ENCODE data around the gene SLC45A2.
"Not testable (repeated sequence)": the region's sequence is repeated elsewhere in the genome, so short reads cannot be mapped to it uniquely, and the experiment has no call there.

SLC45A2 gene

DNA sequence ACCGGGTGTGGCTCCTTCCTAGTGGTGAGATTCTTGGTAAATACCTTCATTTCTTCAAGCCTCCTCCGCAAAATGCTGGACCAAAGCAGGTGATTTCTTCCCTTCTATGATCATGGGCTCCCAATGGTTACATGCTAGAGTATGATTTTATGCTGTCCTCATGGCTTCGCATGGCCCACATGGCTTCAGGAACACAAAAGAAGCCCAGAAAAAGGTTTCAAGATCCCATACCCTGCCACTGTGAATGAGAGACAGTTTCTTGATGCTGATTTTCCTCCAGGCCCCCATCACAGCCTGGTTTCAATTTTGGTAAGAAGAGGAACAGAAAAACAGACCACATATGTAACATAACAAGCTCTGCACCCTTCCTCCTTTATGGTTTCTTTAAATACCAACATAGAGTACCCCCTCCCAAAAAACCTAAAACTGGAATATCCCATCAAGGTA lies 50.7 kb downstream of the SLC45A2 start:
- no peak for DNase-seq (ENCODE audit: low read depth, low spot score)
- H3K27ac ChIP-seq, result no peak overlapping the region

DNA sequence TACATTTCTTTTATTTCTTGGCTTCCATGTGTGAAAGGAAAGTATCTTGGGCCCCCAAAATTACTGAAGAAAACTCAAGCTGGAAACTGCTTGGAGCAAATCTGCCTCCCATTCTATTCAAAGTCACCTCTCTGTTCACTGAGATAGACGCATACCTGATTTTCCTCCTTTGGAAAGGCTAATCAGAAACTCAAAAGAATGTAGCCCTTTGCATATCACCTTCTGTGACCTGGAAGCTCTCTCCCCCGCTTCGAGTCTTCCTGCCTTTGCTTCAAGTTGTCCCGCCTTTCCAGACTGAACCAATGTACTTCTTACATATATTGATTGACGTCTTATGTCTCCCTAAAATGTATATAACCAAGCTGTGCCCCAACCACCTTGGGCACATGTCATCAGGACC lies 53.4 kb downstream of the SLC45A2 start:
- H3K27ac ChIP-seq, result no peak overlapping the region
- DNase-seq (ENCODE audit: low read depth, low spot score), result no peak

DNA sequence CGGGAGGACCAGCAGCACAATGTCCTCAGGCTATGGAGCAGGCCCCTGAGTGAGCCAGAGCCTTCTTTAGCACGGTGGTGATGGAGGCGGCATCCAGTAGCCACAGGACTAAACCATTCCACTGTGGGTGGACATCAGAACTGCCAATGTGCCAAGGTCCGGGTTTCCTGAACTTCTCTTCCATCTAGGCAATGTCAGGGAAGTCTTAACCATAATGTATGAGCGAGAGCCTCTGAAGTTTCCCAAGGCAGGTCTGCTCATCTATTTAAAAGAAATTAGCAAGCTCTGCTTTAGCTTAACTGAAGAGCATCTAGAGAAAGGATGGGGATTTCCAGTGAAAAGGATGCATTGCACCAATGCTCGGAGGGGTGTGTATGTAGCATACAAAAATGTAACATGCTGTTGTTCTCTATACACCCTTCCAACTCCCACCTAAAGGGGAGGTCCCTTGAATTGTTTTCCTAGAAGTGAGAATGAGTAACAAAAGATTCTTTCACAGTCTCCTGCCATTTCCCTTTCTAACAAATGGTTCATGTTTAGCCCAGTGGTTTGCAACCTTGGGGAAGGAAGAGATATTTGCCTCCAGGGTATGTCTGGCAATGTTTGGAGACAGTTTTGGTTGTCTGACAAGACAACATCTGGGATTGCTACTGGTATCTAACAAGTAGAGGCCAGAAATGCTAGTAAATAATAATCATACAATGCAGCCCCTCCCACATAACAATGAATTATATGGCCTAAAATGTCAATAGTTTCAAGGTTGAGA lies 54.4 kb downstream of the SLC45A2 start:
- DNase-seq (ENCODE audit: low read depth, low spot score), result no peak
- no peak overlapping the region for H3K27ac ChIP-seq

DNA sequence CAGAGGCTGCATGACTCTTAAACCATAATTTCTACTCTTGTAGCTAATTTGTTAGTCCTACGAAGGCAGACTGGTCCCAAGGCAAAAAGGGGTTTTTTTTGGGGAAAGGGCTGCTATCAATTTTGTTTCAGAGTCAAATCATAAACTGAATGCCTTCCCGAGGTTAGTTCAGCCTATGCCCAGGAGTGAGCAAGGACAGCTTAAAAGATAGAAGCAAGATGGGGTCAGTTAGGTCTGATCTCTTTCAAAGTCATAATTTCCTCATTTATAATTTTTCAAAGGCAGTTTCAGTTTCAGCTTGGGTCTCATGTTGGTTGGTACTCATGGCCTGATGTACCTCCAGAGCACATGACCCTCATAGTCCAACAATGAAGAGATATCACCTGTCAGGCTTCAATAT lies 56.2 kb downstream of the SLC45A2 start:
- no peak overlapping the region for H3K27ac ChIP-seq

DNA sequence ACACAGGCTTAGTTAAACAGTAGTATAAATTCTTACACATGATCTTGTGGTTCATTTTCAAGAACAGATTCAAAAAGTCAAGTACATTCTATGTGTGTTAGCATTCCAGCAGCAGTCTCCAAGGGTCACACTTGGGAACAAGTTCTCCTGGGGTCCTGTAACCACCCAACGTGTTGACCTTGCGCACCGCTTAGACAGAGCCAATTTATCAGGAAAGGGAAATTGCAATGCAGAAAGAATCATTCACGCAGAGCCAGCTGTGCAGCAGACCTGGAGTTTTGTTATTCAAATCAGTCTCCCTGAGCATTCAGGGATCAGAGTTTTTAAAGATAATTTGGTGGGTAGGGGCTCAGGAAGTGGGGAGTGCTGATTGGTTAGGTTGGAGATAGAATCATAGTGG lies 56.8 kb downstream of the SLC45A2 start:
- H3K27ac ChIP-seq, result no peak overlapping the region
- DNase-seq (ENCODE audit: low read depth, low spot score), result no peak

More for the DNA sequence above, 56.2 kb downstream of the SLC45A2 start:
- no peak for DNase-seq (ENCODE audit: low read depth, low spot score)

DNA sequence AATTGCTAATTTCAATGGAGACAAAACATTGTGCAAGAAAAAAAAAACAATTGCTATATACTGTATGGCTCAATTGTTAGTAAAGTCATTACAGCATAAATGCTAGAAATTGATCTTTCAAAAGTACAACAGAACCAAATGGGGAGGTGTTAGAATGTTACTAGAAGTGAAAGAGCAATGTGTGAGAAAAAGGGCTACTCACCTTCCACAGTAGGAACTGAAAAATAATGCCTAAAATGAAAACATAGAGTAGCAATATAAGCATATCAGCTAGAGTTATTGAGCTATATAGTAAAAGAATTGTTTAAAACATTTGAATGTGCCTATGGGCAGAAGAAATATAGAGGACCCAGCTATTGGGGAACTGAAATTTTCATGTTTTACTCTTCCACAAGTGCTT lies 59.2 kb downstream of the SLC45A2 start:
- H3K27ac ChIP-seq, result no peak overlapping the region
- no peak for DNase-seq (ENCODE audit: low read depth, low spot score)

DNA sequence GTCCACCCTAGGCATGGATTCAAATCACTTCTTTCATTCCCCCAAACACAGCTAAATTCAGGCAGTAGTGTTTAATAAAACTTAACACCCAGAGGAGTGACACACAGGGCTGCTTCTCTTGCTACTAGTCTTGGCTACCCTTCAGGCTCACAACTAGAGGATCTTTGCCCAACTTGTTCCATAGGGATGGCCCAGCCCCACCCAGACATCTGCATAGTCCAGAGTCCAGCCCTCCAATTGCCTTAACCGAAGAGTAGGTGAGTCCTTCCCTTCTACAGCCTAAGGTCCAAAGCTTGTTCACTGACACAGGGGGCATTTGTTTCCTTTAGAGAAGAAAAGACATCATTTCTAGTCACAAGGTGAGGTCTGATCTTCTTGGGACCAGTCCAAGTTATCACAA lies 63.5 kb downstream of the SLC45A2 start:
- H3K27ac ChIP-seq, result no peak overlapping the region
- DNase-seq (ENCODE audit: low read depth, low spot score), result no peak

DNA sequence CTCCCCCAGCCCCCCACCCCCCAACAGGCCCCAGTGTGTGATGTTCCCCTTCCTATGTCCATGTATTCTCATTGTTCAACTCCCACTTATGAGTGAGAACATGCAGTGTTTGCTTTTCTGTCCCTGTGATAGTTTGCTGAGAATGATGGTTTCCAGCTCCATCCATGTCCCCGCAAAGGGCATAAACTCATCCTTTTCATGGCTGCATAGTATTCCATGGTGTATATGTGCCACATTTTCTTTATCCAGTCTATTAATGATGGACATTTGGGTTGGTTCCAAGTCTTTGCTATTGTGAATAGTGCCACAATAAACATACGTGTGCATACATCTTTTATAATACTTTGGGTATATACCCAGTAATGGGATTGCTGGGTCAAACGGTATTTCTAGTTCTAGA lies 69.6 kb downstream of the SLC45A2 start:
- DNase-seq (ENCODE audit: low read depth, low spot score); H3K27ac ChIP-seq: not testable (repeated sequence)

DNA sequence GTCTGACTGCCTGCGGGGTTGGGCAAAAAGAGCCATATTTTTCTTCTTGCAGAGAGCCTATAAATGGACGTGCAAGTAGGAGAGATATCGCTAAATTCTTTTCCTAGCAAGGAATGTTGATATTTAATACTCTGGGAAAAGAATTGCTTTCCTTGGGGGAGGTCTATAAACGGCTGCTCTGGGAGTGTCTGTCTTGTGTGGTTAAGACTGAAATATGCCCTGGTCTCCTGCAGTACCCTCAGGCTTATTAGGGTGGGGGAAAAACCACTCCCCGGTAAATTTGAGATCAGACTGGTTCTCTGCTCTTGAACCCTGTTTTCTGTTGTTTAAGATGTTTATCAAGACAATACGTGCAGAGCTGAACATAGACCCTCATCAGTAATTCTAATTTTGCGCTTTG lies 78.2 kb downstream of the SLC45A2 start:
- not testable (repeated sequence) for H3K27ac ChIP-seq; DNase-seq (ENCODE audit: low read depth, low spot score)

DNA sequence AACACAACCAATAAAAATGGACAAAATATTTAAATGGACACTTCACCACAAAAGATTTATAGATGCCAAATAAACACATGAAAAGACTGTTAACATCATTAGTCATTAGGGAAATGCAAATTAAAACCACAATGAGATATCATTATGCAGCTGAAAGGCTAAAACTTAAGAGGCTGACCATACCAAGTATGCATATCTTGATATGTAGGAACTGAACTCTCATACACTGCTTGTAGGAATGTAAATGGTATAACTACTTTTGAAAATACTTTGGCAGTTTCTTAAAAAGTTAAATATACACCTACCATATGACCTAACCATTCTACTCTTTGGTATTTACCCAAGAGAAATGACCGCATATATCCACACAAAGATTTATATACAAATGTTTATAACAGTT lies 79.1 kb downstream of the SLC45A2 start:
- no peak for DNase-seq (ENCODE audit: low read depth, low spot score)
- H3K27ac ChIP-seq, result no peak overlapping the region

DNA sequence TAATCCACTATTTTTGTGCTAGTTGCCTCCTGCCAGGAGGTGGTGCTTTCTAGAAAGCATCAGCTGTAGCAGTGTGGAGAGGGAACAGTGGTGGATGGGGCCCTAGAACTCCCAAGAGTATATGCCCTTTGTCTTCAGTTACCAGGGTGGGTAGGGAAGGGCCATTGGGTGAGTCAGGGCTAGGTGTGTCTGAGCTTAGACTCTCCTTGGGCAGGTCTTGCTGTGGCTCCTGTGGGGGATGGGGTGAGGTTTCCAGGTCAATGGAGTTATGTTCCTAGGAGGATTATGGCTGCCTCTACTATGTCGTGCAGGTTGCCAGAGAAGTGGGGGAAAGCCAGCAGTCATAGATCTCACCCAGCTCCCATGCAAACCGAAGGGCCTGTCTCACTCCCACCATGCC lies 81.4 kb downstream of the SLC45A2 start:
- H3K27ac ChIP-seq, result no peak overlapping the region
- DNase-seq (ENCODE audit: low read depth, low spot score), result no peak

DNA sequence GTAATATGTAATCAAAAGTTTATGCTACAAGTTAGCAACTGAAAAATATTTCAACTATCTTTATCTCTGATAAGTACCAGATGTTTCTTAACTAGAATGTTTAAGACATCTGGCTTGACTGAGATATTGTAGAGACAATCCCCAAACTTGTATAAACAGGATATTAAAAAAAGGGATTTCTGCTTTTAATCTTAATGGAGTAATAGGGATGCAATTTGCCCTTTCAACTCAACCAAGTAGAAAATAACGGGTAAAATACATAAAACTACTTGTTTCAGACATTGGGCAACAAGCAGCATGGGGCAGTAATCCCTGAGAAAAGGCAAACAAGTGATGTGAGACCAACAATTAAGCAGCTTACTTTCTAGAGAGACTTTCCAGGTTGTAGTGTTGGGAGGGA lies 83.3 kb downstream of the SLC45A2 start:
- no peak for DNase-seq (ENCODE audit: low read depth, low spot score)

More for the DNA sequence above, 83.3 kb downstream of the SLC45A2 start:
- no peak overlapping the region for H3K27ac ChIP-seq

Measured in epithelial cell of prostate (primary cell).